ENCODE results near the gene ZNF804A. TPM values are rescaled to one million over a fixed set of nuclear protein-coding genes. Genes with fewer than 3 reads are reported as not detected.

The ZNF804A gene
- total RNA-seq (2014; rRNA removed) = 0.29 TPM in 1 of 2 replicates, not detected in the other
- polyA plus RNA-seq (2012) = not detected

- peak; percentile 15 for DNase-seq (ENCODE audit: low read depth)
Measured at GRCh38 chr2:184598316-184599053, at the start of gene ZNF804A. Gene ZNF804A, plus strand, starts transcription at chr2:184598529. Its CDS starts 431 bp downstream, at chr2:184598960.

- no peak for DNase-seq (ENCODE audit: low read depth)
Measured at GRCh38 chr2:184549153-184549552, 49.2 kb upstream of the ZNF804A start.

GRCh38 chr2:184551626-184552025 lies 46.7 kb upstream of the ZNF804A start:
- no peak for DNase-seq (ENCODE audit: low read depth)

GRCh38 chr2:184554736-184555135 lies 43.6 kb upstream of the ZNF804A start:
- no peak for DNase-seq (ENCODE audit: low read depth)

GRCh38 chr2:184555352-184555751 lies 43.0 kb upstream of the ZNF804A start:
- DNase-seq (ENCODE audit: low read depth) = no peak

GRCh38 chr2:184556639-184557038 lies 41.7 kb upstream of the ZNF804A start:
- no peak for DNase-seq (ENCODE audit: low read depth)

- DNase-seq (ENCODE audit: low read depth) = no peak
Measured at GRCh38 chr2:184558713-184559464, 39.4 kb upstream of the ZNF804A start.

- no peak for DNase-seq (ENCODE audit: low read depth)
Measured at GRCh38 chr2:184560603-184561002, 37.7 kb upstream of the ZNF804A start.

GRCh38 chr2:184562532-184562931 lies 35.8 kb upstream of the ZNF804A start:
- no peak for DNase-seq (ENCODE audit: low read depth)

- no peak for DNase-seq (ENCODE audit: low read depth)
Measured at GRCh38 chr2:184564092-184564491, 34.2 kb upstream of the ZNF804A start.

GRCh38 chr2:184566716-184567115 lies 31.6 kb upstream of the ZNF804A start:
- no peak for DNase-seq (ENCODE audit: low read depth)

- DNase-seq (ENCODE audit: low read depth) = no peak
Measured at GRCh38 chr2:184577056-184577455, 21.3 kb upstream of the ZNF804A start.

- DNase-seq (ENCODE audit: low read depth) = no peak
Measured at GRCh38 chr2:184577743-184578142, 20.6 kb upstream of the ZNF804A start.

- no peak for DNase-seq (ENCODE audit: low read depth)
Measured at GRCh38 chr2:184579226-184579625, 19.1 kb upstream of the ZNF804A start.

- DNase-seq (ENCODE audit: low read depth) = no peak
Measured at GRCh38 chr2:184581391-184581790, 16.9 kb upstream of the ZNF804A start.

GRCh38 chr2:184589261-184589660 lies 9.1 kb upstream of the ZNF804A start:
- DNase-seq (ENCODE audit: low read depth) = no peak

- DNase-seq (ENCODE audit: low read depth) = peak; percentile 29
Measured at GRCh38 chr2:184596819-184597411, 1.4 kb upstream of the ZNF804A start.

- peak; percentile 7 for DNase-seq (ENCODE audit: low read depth)
Measured at GRCh38 chr2:184597571-184597991, 748 bp upstream of the ZNF804A start.

- no peak for DNase-seq (ENCODE audit: low read depth)
Measured at GRCh38 chr2:184598002-184598315, 370 bp upstream of the ZNF804A start.

GRCh38 chr2:184599054-184599871 lies 934 bp downstream of the ZNF804A start:
- DNase-seq (ENCODE audit: low read depth) = no peak

- no peak for DNase-seq (ENCODE audit: low read depth)
Measured at GRCh38 chr2:184599872-184600222, 1.5 kb downstream of the ZNF804A start.

- DNase-seq (ENCODE audit: low read depth) = no peak
Measured at GRCh38 chr2:184602734-184603133, 4.4 kb downstream of the ZNF804A start.

Data from LHCN-M2 (cell line).